CD4-positive, alpha-beta T cell treated with Interleukin-17A for 1 hour (primary cell): ENCODE results near the gene OR6B1.
"Not testable (repeated sequence)": the region's sequence is repeated elsewhere in the genome, so short reads cannot be mapped to it uniquely, and the experiment has no call there.

ENCODE experiments used
- DNase-seq: peaks from one replicate; pipeline ENCODE4 v3.0.0-alpha.2; 2020

OR6B1 gene

DNA sequence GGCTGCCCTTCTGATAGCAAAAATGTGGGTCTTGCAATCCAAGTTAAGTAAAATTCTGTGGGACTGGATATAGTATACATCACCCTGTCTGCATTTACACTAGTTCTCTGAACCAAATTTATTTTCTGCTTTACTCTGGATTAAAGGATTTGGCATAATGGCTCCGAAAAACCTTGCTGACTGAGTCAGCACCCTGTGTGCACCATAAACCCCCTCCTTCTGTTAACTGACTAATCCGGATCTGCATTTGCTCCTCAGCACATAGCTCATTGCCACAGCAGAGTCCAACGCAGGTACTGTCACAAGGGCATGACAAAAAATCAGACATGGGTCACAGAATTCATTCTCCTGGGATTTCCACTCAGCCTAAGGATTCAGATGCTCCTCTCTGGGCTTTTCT lies 50.0 kb downstream of the OR6B1 start:
- DNase-seq = no peak

DNA sequence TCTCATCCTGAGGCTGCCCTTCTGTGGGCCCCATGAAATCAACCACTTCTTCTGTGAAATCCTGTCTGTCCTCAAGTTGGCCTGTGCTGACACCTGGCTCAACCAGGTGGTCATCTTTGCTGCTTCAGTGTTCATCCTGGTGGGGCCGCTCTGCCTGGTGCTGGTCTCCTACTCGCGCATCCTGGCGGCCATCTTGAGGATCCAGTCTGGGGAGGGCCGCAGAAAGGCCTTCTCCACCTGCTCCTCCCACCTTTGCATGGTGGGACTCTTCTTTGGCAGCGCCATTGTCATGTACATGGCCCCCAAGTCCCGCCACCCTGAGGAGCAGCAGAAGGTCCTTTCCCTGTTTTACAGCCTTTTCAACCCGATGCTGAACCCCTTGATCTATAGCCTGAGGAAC lies 50.8 kb downstream of the OR6B1 start:
- not testable (repeated sequence) for DNase-seq

DNA sequence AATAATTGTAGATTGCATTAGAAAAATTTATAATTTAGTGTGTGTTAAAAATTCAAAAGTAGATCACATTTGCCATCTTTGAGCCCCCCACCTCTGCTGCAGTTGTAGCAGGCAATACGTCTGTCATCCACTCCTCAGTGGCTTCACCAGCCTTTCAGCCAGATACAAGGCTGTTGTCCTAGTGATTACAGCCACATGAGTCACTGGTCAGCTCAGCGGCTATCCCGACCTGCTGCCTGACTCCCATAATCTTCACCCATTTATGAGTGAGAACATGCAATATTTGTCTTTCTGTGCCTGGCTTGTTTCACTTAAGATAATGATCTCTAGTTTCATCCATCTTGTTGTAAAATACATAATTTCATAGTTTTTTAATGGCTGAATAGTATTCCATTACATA lies 57.8 kb downstream of the OR6B1 start:
- no peak for DNase-seq
